D721Med (cell line): Measurements from ENCODE around the gene PTRH1.

Source experiments
- DNase-seq: peaks from one replicate; pipeline ENCODE4 v3.0.0; 2011; ENCODE audit warnings: low spot score; ENCODE audit not compliant: insufficient read length
- FAIRE-seq: peaks from 2 replicates; lab custom pipeline; 2011; peaks lifted over from hg19 to GRCh38; lab: Jason Lieb, UNC
- CTCF ChIP-seq: IDR thresholded peaks from 2 replicates; pipeline ENCODE4 v1.5.1; 2012; ENCODE audit warnings: mild to moderate bottlenecking, control low read depth; ENCODE audit not compliant: insufficient read depth; ENCODE audit errors: missing control alignments

PTRH1 gene

GRCh38 chr9:127731938-127732337 is 16.5 kb upstream of the PTRH1 start:
- no peak for TF ChIP-seq CTCF
- no peak for DNase-seq
- no peak for FAIRE-seq

GRCh38 chr9:127730799-127731410 is 15.4 kb upstream of the PTRH1 start:
- no peak for FAIRE-seq
- DNase-seq = no peak
- no peak for TF ChIP-seq CTCF

- DNase-seq (no peak), FAIRE-seq (no peak)
- TF ChIP-seq CTCF = no peak
Measured at GRCh38 chr9:127730262-127730661, 14.8 kb upstream of the PTRH1 start.

- FAIRE-seq = no peak
- no peak for DNase-seq
Measured at GRCh38 chr9:127729522-127730256, 14.2 kb upstream of the PTRH1 start.

GRCh38 chr9:127728808-127729207 is 13.3 kb upstream of the PTRH1 start:
- TF ChIP-seq CTCF = no peak
- FAIRE-seq = no peak
- DNase-seq = no peak

More at GRCh38 chr9:127729522-127730256, 14.2 kb upstream of the PTRH1 start:
- TF ChIP-seq CTCF = no peak

- no peak for TF ChIP-seq CTCF
- DNase-seq = no peak
- FAIRE-seq = no peak
Measured at GRCh38 chr9:127726871-127727270, 11.4 kb upstream of the PTRH1 start.

- TF ChIP-seq CTCF = no peak
- FAIRE-seq (no peak), DNase-seq (no peak)
Measured at GRCh38 chr9:127724012-127724411, 8.5 kb upstream of the PTRH1 start.
